ENCODE results near the gene PRUNE1. TPM values are rescaled to one million over a fixed set of nuclear protein-coding genes. Genes with fewer than 3 reads are reported as not detected.

The PRUNE1 gene
- total and polyA plus RNA-seq, 2 of the 4 experiments (the other 2 are of a cell fraction): 7.9 to 9.4 TPM

DNA sequence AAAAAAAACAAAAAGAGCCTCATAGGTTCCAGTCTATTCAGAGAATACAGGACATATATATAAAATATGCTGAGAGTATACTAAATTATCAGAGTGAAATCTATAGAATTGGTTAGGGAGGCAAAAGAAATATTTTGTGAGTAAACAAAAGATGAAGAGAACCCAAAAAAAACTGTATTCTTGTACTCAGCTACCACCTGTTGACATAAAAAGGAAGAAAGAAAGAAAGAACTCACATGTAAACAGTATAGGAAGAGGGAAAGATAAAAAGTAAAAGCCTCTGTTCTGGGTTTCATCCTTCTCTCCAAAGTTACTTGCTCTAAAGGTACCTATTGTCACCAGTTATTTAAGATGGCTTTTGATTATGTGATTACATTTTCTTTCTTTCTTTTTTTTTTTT lies 18.2 kb downstream of the PRUNE1 start:
- Histone ChIP-seq H3K4ac (ENCODE audit: low read depth, low read length) (no peak overlapping the region), H2BK5ac (ENCODE audit: low read depth, low read length, poor library complexity, severe bottlenecking) (no peak overlapping the region), H2AK9ac (replicated peaks; ENCODE audit: low read depth, low read length, poor library complexity) (no peak overlapping the region), H4K91ac (ENCODE audit: insufficient read depth, low read depth, low read length) (no peak overlapping the region), H3K23ac (ENCODE audit: low read depth, low read length) (no peak overlapping the region), H3K36me3 (ENCODE audit: control insufficient read depth, insufficient read depth, low read length) (peaks cover 18% of the 10 kb centered on the region), H2BK120ac (ENCODE audit: low read depth, low read length) (no peak overlapping the region), H3K14ac (replicated peaks; ENCODE audit: low read depth, low read length) (no peak overlapping the region), H3K18ac (ENCODE audit: low read depth, low read length) (no peak overlapping the region), H3K9me1 (ENCODE audit: insufficient read depth, low read length) (no peaks in the 10 kb centered on the region), H3K9me3 (ENCODE audit: control insufficient read depth, insufficient read depth, low read length) (no peaks in the 10 kb centered on the region), H4K20me1 (ENCODE audit: insufficient read depth, low read length) (no peaks in the 10 kb centered on the region; the same call in 1 of the 2 replicates), H2BK15ac (ENCODE audit: low read depth, low read length) (no peak overlapping the region), H3K79me1 (ENCODE audit: low read depth in 1 of 2, low read length in 2 of 2) (no peaks in the 10 kb centered on the region; a peak in 1 of 4 replicates), H4K5ac (ENCODE audit: low read depth, low read length) (no peak overlapping the region), H2AFZ (replicated peaks; ENCODE audit: low read length, poor library complexity) (no peak overlapping the region), H2BK20ac (ENCODE audit: low read depth, low read length) (no peak overlapping the region), H3K27me3 (ENCODE audit: control insufficient read depth, insufficient read depth, low read length) (no peaks in the 10 kb centered on the region), H3K27ac (ENCODE audit: insufficient read depth, low read length) (no peak overlapping the region), H3K9ac (ENCODE audit: low read depth, low read length) (no peak overlapping the region), H3K4me3 (ENCODE audit: insufficient read depth, low read depth, low read length) (no peak overlapping the region), H3K4me2 (ENCODE audit: low read depth, low read length) (no peak overlapping the region), H3K4me1 (ENCODE audit: control insufficient read depth, insufficient read depth, low read length) (no peaks in the 10 kb centered on the region), H3K56ac (ENCODE audit: extremely low read depth, insufficient read depth, low read length) (no peak overlapping the region), H4K8ac (ENCODE audit: low read depth in 2 of 2, low read length in 2 of 2) (no peak overlapping the region), H2AK5ac (ENCODE audit: low read depth, low read length) (no peak overlapping the region)
- in situ Hi-C loops (cut with MboI; ENCODE audit: low sequenced_read_pairs) (no loop called here), intact Hi-C loops (cut with micrococcal nuclease) (no loop called here), dilution Hi-C loops (cut with HindIII; ENCODE audit: low sequenced_read_pairs, unreplicated experiment) (no loop called here)
- DNase-seq: no peak
- POLR2A ChIA-PET (ENCODE audit: unreplicated experiment): no interaction called here
- CTCF ChIA-PET: interaction anchor here (0.6 kb wide), 1 partner anchor 72 kb away, joined by 3 read pairs; no protein-coding TSS in a partner anchor
- TF ChIP-seq SMC3 (IDR thresholded peaks at IDR 0.05; ENCODE audit: low read depth, low read length) (no peak), POLR2A (IDR thresholded peaks at IDR 0.05; ENCODE audit: low read depth, low read length) (no peak), USF2 (IDR thresholded peaks at IDR 0.05; ENCODE audit: low read depth, low read length) (no peak), RCOR1 (IDR thresholded peaks at IDR 0.05; ENCODE audit: insufficient replicate concordance, low read length) (no peak), MAZ (IDR thresholded peaks at IDR 0.05; ENCODE audit: borderline replicate concordance, low read depth, low read length) (no peak), ELK1 (IDR thresholded peaks at IDR 0.05; ENCODE audit: borderline replicate concordance, low read depth, low read length) (no peak), CEBPB (IDR thresholded peaks at IDR 0.05; ENCODE audit: low read depth, low read length) (no peak), RFX5 (IDR thresholded peaks at IDR 0.05; ENCODE audit: low read depth, low read length) (no peak), RAD21 (IDR thresholded peaks at IDR 0.05; ENCODE audit: low read length) (no peak), MXI1 (IDR thresholded peaks at IDR 0.05; ENCODE audit: borderline replicate concordance, low read depth, low read length) (no peak)
- no peak for ATAC-seq (ENCODE audit: low read depth)
- no TSS peak for BruUV-seq (replicated peaks)

Measured in IMR-90 (cell line).